Skeletal muscle tissue (tissue), 4 donors: ENCODE measurements around the gene LCMT1. TPM values are rescaled to one million over a fixed set of nuclear protein-coding genes. Genes with fewer than 3 reads are reported as not detected.

Experiments
- H3K27ac ChIP-seq: one replicate; pipeline ENCODE4 v1.7.0; 2013; ENCODE audit warnings: mild to moderate bottlenecking, low read depth, low read length, inconsistent platforms
- H3K27me3 ChIP-seq, 3 donors: one replicate each; pipeline ENCODE4 v1.7.0; 2013; ENCODE audit warnings: low read length in 3 of 3; ENCODE audit not compliant: control insufficient read depth in 3 of 3, insufficient read depth in 3 of 3
- H3K36me3 ChIP-seq, 3 donors: one replicate each; pipeline ENCODE4 v1.7.0; 2013; ENCODE audit warnings: low read length in 3 of 3; ENCODE audit not compliant: control insufficient read depth in 3 of 3, insufficient read depth in 3 of 3
- H3K4me1 ChIP-seq, 3 donors: one replicate each; pipeline ENCODE4 v1.7.0; 2013; ENCODE audit warnings: low read length in 3 of 3, mild to moderate bottlenecking in 3 of 3; ENCODE audit not compliant: control insufficient read depth in 3 of 3, insufficient read depth in 3 of 3
- H3K4me3 ChIP-seq, 3 donors: one replicate each; pipeline ENCODE4 v1.7.0; 2013; ENCODE audit warnings: low read length in 3 of 3
- H3K9ac ChIP-seq, 3 donors: one replicate each; pipeline ENCODE4 v1.7.0; 2013; ENCODE audit warnings: low read length in 3 of 3, mild to moderate bottlenecking in 3 of 3, moderate library complexity in 2 of 3, low read depth in 1 of 3
- H3K9me3 ChIP-seq, 3 donors: one replicate each; pipeline ENCODE4 v1.7.0; 2013; ENCODE audit warnings: low read length in 3 of 3; ENCODE audit not compliant: control insufficient read depth in 3 of 3
- total RNA-seq: library from RNA; depleted of rRNA; stranded (reverse); fragments of >200 nt; gene quantifications from one replicate; pipeline ENCODE4 v1.2.3, GENCODE V29; 2014
- donor health status: Osteomylitis.

Gene LCMT1
- total RNA-seq, 1 donor from 2014 or later, result 40.2 TPM

DNA sequence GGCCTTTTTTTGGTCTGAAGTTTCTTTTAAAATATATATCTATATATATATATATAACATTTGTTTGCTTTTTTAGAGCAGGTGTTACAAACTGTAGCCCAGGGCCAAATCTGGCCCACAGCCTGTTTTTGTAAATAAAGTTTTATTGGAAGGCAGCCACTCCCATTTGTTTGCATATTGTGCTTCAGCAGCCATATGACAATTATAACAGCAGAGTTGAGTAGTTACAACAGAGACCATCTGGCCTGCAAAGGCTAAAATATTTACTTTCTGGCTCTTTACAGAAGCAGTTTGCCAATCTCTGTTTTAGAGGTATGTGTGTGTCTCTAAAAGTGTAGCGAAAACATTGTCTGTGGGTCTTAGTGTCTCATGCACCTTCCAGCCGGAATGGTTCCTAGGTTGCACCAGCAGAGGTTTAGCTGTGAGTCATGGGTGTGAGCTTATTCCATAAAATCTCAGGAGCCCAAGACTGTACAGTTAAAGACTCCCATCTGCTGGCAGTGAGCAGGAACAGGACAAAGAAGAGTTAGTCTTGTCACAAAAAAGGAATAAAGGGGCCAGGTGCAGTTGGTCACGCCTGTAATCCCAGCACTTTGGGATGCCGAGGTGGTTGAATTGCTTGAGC, 23.8 kb downstream of the LCMT1 start:
- no peaks in the 10 kb centered on the region for H3K9me3 ChIP-seq
- peaks cover 31 to 48% (median 38%) of the 10 kb centered on the region in 3 donors for H3K36me3 ChIP-seq
- H3K27ac ChIP-seq, result no peak overlapping the region
- H3K27me3 ChIP-seq, result no peaks in the 10 kb centered on the region
- no peak overlapping the region for H3K9ac ChIP-seq
- H3K4me3 ChIP-seq, result no peak overlapping the region
- H3K4me1 ChIP-seq, result peaks cover 0 to 3% (median 3%) of the 10 kb centered on the region in 3 donors

- Histone ChIP-seq H3K4me1 (peaks cover 0 to 7% (median 3%) of the 10 kb centered on the region in 3 donors), H3K9ac (peak overlapping the region in 1 of 3 donors; percentile 16), H3K9me3 (no peaks in the 10 kb centered on the region), H3K36me3 (peaks cover 43 to 47% (median 45%) of the 10 kb centered on the region in 3 donors), H3K27me3 (no peaks in the 10 kb centered on the region), H3K27ac (no peak overlapping the region), H3K4me3 (no peak overlapping the region)
Observed at GRCh38 chr16:25138130-25138529, 26.6 kb downstream of the LCMT1 start.

DNA sequence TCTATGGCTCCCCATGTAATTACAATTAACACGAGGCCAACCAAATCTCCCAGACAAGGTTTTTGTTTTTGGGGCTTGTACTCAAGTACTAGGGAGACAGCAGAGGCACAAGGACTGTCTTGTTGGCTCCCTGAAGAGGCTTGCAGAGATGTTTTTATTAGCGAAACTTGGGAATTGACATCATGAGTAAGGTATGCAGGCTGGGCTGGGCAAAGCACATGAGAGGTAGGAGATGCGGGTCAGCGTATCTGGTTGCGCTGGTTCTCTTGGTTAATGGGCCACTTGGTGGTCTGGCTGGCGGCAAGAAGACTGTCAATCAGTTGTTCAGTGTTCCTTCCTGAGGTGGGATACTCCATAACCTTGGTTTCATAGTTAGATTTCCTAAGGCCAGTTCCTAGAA, 28.9 kb downstream of the LCMT1 start:
- H3K9me3 ChIP-seq, result no peaks in the 10 kb centered on the region
- H3K4me3 ChIP-seq, result no peak overlapping the region
- no peak overlapping the region for H3K9ac ChIP-seq
- H3K36me3 ChIP-seq, result peaks cover 35 to 39% (median 39%) of the 10 kb centered on the region in 3 donors
- no peaks in the 10 kb centered on the region for H3K27me3 ChIP-seq
- H3K4me1 ChIP-seq, result peaks cover 0 to 7% (median 3%) of the 10 kb centered on the region in 3 donors
- H3K27ac ChIP-seq, result no peak overlapping the region

- no peak overlapping the region for H3K4me3 ChIP-seq
- H3K9me3 ChIP-seq, result no peaks in the 10 kb centered on the region
- no peak overlapping the region for H3K27ac ChIP-seq
- H3K27me3 ChIP-seq, result no peaks in the 10 kb centered on the region
- no peak overlapping the region for H3K9ac ChIP-seq
- peaks cover 28 to 44% (median 43%) of the 10 kb centered on the region in 3 donors for H3K36me3 ChIP-seq
- H3K4me1 ChIP-seq, result peaks cover 0 to 7% (median 3%) of the 10 kb centered on the region in 3 donors
Observed at GRCh38 chr16:25141648-25142047, 30.1 kb downstream of the LCMT1 start.

GRCh38 chr16:25143928-25144327, 32.4 kb downstream of the LCMT1 start:
- peaks cover 26 to 43% (median 43%) of the 10 kb centered on the region in 3 donors for H3K36me3 ChIP-seq
- H3K27me3 ChIP-seq, result no peaks in the 10 kb centered on the region
- peaks cover 0 to 7% (median 3%) of the 10 kb centered on the region in 3 donors for H3K4me1 ChIP-seq
- H3K4me3 ChIP-seq, result no peak overlapping the region
- no peak overlapping the region for H3K27ac ChIP-seq
- no peak overlapping the region for H3K9ac ChIP-seq
- no peaks in the 10 kb centered on the region for H3K9me3 ChIP-seq

DNA sequence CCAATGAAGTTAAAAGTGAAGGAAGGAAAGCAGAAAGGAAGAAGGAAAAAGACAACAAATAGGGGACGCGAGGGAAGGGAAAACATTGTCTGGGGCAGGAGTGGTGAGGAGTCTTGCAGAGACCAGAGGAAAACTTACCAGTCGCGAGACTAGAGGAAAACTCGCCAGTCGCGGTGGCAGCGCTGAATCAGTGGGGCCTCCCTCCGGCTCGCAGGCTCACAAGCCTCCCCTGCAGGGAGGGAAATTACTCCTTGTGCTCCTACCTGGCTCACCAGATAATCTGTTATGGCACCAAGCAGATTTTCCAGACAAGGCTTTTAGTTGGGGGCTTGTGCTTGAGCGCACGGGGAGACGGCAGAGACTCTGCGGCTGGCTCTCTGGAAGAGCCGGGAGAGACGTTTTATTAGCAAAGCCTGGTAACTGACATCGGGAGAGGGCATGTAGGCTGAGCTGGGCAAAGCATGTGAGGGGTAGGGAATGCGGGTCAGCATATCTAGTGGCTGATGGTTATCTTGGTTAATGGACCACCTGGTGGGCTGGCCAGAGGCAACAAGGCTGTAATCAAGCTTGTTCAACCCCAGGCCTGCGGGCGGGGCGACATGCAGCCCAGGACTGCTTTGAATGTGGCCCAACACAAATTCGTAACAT, 37.1 kb downstream of the LCMT1 start:
- H3K4me1 ChIP-seq, result peaks cover 0 to 2% (median 0%) of the 10 kb centered on the region in 3 donors
- no peaks in the 10 kb centered on the region for H3K27me3 ChIP-seq
- no peak overlapping the region for H3K4me3 ChIP-seq
- H3K36me3 ChIP-seq, result peaks cover 12 to 26% (median 25%) of the 10 kb centered on the region in 3 donors
- H3K9ac ChIP-seq, result no peak overlapping the region
- no peaks in the 10 kb centered on the region for H3K9me3 ChIP-seq
- no peak overlapping the region for H3K27ac ChIP-seq

DNA sequence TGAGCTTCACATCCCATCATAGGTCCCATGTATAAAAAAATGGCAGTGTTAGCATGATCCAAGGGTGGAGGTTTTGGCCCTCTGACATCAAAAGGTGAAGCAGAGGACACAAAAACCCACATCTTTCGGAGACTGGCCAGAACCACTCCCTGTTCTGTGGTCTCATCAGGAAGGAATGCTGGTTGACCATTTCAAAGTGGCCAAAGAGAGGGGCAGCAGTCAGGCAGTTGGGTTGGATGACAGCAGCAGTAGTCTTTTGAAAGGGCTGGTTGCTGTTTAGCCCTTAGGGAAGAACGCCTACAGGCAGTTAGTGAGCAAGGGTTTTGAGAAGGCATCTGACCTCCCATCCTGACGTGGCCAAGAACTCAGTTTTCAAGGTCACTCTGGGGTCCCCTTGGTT, 40.5 kb downstream of the LCMT1 start:
- H3K9me3 ChIP-seq, result no peaks in the 10 kb centered on the region
- H3K9ac ChIP-seq, result no peak overlapping the region
- no peaks in the 10 kb centered on the region for H3K27me3 ChIP-seq
- no peak overlapping the region for H3K27ac ChIP-seq
- H3K4me3 ChIP-seq, result no peak overlapping the region
- peaks cover 0 to 2% (median 0%) of the 10 kb centered on the region in 3 donors for H3K4me1 ChIP-seq
- H3K36me3 ChIP-seq, result peaks cover 12 to 28% (median 19%) of the 10 kb centered on the region in 3 donors

DNA sequence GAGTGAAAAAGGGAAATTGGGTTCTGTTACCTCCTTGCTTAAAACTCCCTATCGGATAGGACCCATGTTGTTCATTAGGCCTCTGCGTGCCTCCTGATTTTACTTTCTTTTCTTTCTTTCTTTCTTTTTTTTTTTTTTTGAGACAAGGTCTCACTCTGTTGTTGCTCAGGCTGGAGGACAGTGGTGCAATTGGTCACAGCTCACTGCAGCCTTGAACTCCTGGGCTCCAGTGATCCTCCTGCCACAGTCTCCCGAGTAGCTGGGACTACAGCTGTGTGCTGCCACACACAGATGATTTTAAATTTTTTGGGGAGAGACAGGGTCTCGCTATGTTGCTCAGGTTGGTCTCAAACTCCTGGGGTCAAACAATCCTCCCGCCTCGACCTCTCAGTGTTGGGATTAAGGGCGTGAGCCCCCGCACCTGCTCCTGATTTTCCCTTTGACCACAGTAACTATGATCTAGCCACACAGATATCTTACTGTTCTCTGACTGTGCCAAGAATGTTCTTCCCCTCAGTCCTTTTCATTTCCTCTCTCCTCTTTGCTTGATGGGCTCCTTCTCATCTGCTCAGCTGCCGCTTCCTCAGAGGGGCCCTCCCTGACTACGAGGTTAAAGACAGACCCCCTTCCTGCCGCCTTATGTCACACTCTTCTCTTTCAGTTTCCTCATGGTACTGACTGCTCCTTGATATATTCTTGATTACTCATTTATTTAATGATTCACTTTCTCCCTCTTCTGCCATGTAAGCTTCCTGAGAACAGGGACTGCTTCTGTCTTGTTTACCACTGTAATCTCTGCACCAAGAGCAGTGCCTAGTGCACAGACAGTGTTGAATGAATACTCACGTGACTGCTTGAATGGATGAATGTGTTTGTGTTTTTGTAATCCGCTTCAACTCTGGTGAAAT, 44.3 kb downstream of the LCMT1 start:
- H3K36me3 ChIP-seq, result peaks cover 15 to 39% (median 33%) of the 10 kb centered on the region in 3 donors
- H3K4me1 ChIP-seq, result peaks cover 0 to 2% (median 0%) of the 10 kb centered on the region in 3 donors
- H3K27me3 ChIP-seq, result no peaks in the 10 kb centered on the region
- no peak overlapping the region for H3K4me3 ChIP-seq
- no peak overlapping the region for H3K9ac ChIP-seq
- no peak overlapping the region for H3K27ac ChIP-seq
- no peaks in the 10 kb centered on the region for H3K9me3 ChIP-seq

DNA sequence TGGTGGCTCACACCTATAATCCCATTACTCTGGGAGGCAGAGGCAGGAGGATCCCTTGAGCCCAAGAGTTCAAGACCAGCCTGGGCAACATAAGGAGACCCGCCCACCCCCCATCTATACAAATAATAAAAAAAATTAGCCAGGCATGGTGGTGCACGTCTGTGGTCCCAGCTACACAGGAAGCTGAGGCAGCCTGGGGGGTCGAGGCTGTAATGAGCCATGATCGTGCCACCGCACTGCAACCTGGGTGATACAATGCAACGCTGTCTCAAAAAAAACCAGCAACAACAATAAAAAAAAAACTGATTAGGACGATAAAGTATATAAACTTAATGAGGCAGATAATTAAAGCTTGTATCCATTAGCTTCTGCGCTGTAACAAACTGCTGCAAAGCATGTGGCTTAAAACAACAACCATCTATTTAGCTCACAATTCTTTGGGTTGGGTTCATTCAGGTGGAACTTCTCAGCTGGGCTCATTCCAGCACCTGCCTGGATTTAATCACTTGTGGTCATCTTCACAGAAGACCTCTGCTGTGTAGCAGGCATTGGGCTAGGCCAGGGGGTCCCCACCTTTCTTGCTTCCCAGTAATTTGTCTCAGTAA, 45.8 kb downstream of the LCMT1 start:
- H3K4me3 ChIP-seq, result no peak overlapping the region
- no peak overlapping the region for H3K27ac ChIP-seq
- H3K9ac ChIP-seq, result no peak overlapping the region
- peaks cover 12 to 47% (median 39%) of the 10 kb centered on the region in 3 donors for H3K36me3 ChIP-seq
- H3K9me3 ChIP-seq, result no peaks in the 10 kb centered on the region
- no peaks in the 10 kb centered on the region for H3K4me1 ChIP-seq
- H3K27me3 ChIP-seq, result no peaks in the 10 kb centered on the region
